ENCODE measurements around the gene CSF1. TPM values are rescaled to one million over a fixed set of nuclear protein-coding genes. Genes with fewer than 3 reads are reported as not detected.

Gene CSF1
- total and polyA plus RNA-seq, 2 donors (not counting 3 experiments of a cell fraction or from before 2014, with no cell fraction given), result 24.5 to 28.9 TPM

GRCh38 chr1:109897259-109897955 lies 13.2 kb upstream of the CSF1 start:
- H3K9ac ChIP-seq (replicated peaks; ENCODE audit: extremely low read depth, insufficient read depth, low read length), result no peak overlapping the region
- FAIRE-seq (no peak), DNase-seq (ENCODE audit: low read depth, low spot score) (no peak)
- no peaks in the 10 kb centered on the region for H3K27me3 ChIP-seq (ENCODE audit: control insufficient read depth in 2 of 2, insufficient read depth in 2 of 2, low read length in 2 of 2)
- H3K4me3 ChIP-seq (replicated peaks in 1 of 3; ENCODE audit: insufficient read depth in 1 of 3, low read depth in 1 of 3, low read length in 3 of 3), result no peak overlapping the region
- no peaks in the 10 kb centered on the region for H3K79me2 ChIP-seq (ENCODE audit: control insufficient read depth, insufficient read depth, low read length)
- ChIA-PET CTCF (interaction anchor here (0.7 to 3.6 kb wide), 7 partner anchors 11 to 132 kb away, joined by 3 to 24 read pairs (median 4); partner anchors contain the start of genes AHCYL1 and CSF1), POLR2A (no interaction called here)
- no peaks in the 10 kb centered on the region for H3K9me3 ChIP-seq (replicated peaks; ENCODE audit: control insufficient read depth, insufficient read depth, low read length)
- intact Hi-C loops (cut with micrococcal nuclease), result loop anchor here (10.0 kb wide), 1 partner anchor 353 kb away; the partner anchor contains the start of gene GNAI3
- no peak overlapping the region for H2AFZ ChIP-seq (ENCODE audit: low read depth, low read length)
- dilution Hi-C loops (cut with MboI; ENCODE audit: extremely low pct_ligation_motif_present, low sequenced_read_pairs), result no loop called here
- H3K9me1 ChIP-seq (replicated peaks; ENCODE audit: control insufficient read depth, extremely low read depth, insufficient read depth, low read length), result no peaks in the 10 kb centered on the region
- peaks cover 39% of the 10 kb centered on the region for H3K4me1 ChIP-seq (ENCODE audit: control insufficient read depth, extremely low read depth, insufficient read depth, low read length)
- no peaks in the 10 kb centered on the region for H3K36me3 ChIP-seq (ENCODE audit: control insufficient read depth in 2 of 2, extremely low read depth in 1 of 2, insufficient read depth in 2 of 2, low read length in 2 of 2)
- H3K27ac ChIP-seq (ENCODE audit: insufficient read depth, low read depth, low read length), result no peak overlapping the region
- TF ChIP-seq, protein P1, sequence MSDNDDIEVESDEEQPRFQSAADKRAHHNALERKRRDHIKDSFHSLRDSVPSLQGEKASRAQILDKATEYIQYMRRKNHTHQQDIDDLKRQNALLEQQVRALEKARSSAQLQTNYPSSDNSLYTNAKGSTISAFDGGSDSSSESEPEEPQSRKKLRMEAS (IDR thresholded peaks at IDR 0.05; ENCODE audit: insufficient read depth, insufficient read length), result no peak
- no peak for TF ChIP-seq GATA2 (IDR thresholded peaks at IDR 0.05; ENCODE audit: insufficient read depth, insufficient read length, low read depth, low read length)
- no peak for TF ChIP-seq FOS (IDR thresholded peaks at IDR 0.05; ENCODE audit: borderline replicate concordance, insufficient read depth, low read length)
- no peak for TF ChIP-seq POLR2AphosphoS5 (IDR thresholded peaks at IDR 0.05; ENCODE audit: insufficient read depth, low read depth, low read length)
- TF ChIP-seq JUN (IDR thresholded peaks at IDR 0.05; ENCODE audit: borderline replicate concordance, insufficient read depth, insufficient read length, low read depth), result no peak
- no peak for TF ChIP-seq MYC (IDR thresholded peaks at IDR 0.05; ENCODE audit: low read depth, low read length)
- no peak for TF ChIP-seq EZH2 (IDR thresholded peaks at IDR 0.05; ENCODE audit: borderline replicate concordance, low read depth, low read length, severe bottlenecking)
- TF ChIP-seq POLR2A (IDR thresholded peaks at IDR 0.05; ENCODE audit: low read depth, low read length), result no peak
- TF ChIP-seq CTCF (IDR thresholded peaks at IDR 0.05; ENCODE audit: extremely low read depth in 1 of 2, insufficient read depth in 1 of 2, low read depth in 1 of 2, low read length in 2 of 2), result no peak
- H3K4me2 ChIP-seq (ENCODE audit: insufficient read depth, low read length), result no peak overlapping the region
- no TSS peak for BruUV-seq (replicated peaks)
- H4K20me1 ChIP-seq (replicated peaks; ENCODE audit: control insufficient read depth, extremely low read depth, insufficient read depth, low read length), result no peaks in the 10 kb centered on the region
